ENCODE data around the gene SF3B1. TPM values are rescaled to one million over a fixed set of nuclear protein-coding genes. Genes with fewer than 3 reads are reported as not detected.
"Not testable (repeated sequence)": the region's sequence is repeated elsewhere in the genome, so short reads cannot be mapped to it uniquely, and the experiment has no call there.

The SF3B1 gene
- total and polyA plus RNA-seq, 7 donors, result 89.2 to 162 (median 136) TPM

DNA sequence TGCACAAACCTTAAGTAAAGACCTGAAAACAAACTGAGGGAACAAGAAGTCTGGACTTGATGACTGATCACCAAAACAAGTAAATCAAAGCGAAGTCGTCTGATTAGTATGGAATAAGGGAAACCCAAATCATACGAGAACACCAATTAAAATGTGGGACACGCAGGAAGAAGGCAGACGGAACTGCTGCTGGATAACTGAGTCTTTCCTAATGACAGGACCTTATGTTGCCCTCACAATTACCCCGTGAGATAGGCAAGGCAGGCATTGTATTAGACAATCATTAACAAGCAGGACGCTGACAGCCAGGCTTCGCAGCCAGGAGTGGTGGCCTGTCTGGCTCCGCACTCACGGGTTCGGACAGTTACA lies 17.9 kb upstream of the SF3B1 start:
- ATAC-seq, result no peak
- TF ChIP-seq, protein P1, sequence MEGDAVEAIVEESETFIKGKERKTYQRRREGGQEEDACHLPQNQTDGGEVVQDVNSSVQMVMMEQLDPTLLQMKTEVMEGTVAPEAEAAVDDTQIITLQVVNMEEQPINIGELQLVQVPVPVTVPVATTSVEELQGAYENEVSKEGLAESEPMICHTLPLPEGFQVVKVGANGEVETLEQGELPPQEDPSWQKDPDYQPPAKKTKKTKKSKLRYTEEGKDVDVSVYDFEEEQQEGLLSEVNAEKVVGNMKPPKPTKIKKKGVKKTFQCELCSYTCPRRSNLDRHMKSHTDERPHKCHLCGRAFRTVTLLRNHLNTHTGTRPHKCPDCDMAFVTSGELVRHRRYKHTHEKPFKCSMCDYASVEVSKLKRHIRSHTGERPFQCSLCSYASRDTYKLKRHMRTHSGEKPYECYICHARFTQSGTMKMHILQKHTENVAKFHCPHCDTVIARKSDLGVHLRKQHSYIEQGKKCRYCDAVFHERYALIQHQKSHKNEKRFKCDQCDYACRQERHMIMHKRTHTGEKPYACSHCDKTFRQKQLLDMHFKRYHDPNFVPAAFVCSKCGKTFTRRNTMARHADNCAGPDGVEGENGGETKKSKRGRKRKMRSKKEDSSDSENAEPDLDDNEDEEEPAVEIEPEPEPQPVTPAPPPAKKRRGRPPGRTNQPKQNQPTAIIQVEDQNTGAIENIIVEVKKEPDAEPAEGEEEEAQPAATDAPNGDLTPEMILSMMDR (IDR thresholded peaks at IDR 0.05), result no peak
- Histone ChIP-seq H3K27me3 (ENCODE audit: insufficient read depth in 3 of 3, low read length in 2 of 3) (no peaks in the 10 kb centered on the region), H3K9me3 (no peaks in the 10 kb centered on the region), H3K4me3 (peak overlapping the region; percentile 78), H3K4me1 (peaks cover 14% of the 10 kb centered on the region), H3K27ac (peak overlapping the region; percentile 99), H3K36me3 (ENCODE audit: insufficient read depth in 1 of 2, low read depth in 1 of 2) (no peaks in the 10 kb centered on the region)
- intact Hi-C loops (cut with DNase I), result loop anchor here (1.0 to 2.0 kb wide), 2 partner anchors 17 to 18 kb away; partner anchors contain the start of gene SF3B1 (in 2 of the 2)
- no peak for DNase-seq
- 1 to 3% (median 2%) methylated on average over 11 of the region's 11 CpGs for WGBS, 3 donors

- H3K9me3 ChIP-seq; H3K27me3 ChIP-seq (ENCODE audit: insufficient read depth in 3 of 3, low read length in 2 of 3); H3K27ac ChIP-seq; H3K36me3 ChIP-seq (ENCODE audit: insufficient read depth in 1 of 2, low read depth in 1 of 2); H3K4me3 ChIP-seq; DNase-seq; intact Hi-C loops (cut with DNase I); ATAC-seq: not testable (repeated sequence)
- 79 to 84% (median 79%) methylated on average over 6 of the region's 6 CpGs for WGBS, 3 donors
- peaks cover 14% of the 10 kb centered on the region for H3K4me1 ChIP-seq
These were observed 16.1 kb upstream of the SF3B1 start for GRCh38 chr2:197450935-197451358.

DNA sequence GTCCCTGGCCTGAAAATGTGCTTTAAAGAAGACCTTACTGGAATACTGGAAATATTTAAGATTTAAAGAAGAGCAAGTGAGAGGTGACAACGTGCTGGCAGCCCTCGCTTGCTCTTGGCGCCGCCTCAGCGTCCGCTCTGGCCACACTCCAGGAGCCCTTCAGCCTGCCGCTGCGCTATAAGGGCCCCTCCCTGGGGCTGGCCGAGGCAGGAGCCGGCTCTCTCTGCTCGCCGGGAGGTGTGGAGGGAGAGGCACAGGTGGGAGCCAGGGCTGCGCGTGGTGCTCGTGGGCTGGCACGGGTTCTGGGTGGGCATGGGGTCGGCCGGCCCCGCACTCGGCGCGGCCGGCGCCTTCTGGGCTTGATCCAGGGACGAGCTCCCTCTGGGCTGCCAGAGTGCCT lies 15.6 kb upstream of the SF3B1 start:
- Histone ChIP-seq H3K4me3 (no peak overlapping the region), H3K27ac (no peak overlapping the region), H3K27me3 (ENCODE audit: insufficient read depth in 3 of 3, low read length in 2 of 3) (no peaks in the 10 kb centered on the region), H3K4me1 (peaks cover 14% of the 10 kb centered on the region), H3K9me3 (no peaks in the 10 kb centered on the region), H3K36me3 (ENCODE audit: insufficient read depth in 1 of 2, low read depth in 1 of 2) (no peaks in the 10 kb centered on the region)
- DNase-seq (no peak), ATAC-seq (no peak)
- 86 to 92% (median 90%) methylated on average over 22 to 25 of the region's 25 CpGs for whole genome bisulfite sequencing, 3 donors
- intact Hi-C loops (cut with DNase I), result no loop called here
- TF ChIP-seq, protein P1 (IDR thresholded peaks at IDR 0.05), result no peak

DNA sequence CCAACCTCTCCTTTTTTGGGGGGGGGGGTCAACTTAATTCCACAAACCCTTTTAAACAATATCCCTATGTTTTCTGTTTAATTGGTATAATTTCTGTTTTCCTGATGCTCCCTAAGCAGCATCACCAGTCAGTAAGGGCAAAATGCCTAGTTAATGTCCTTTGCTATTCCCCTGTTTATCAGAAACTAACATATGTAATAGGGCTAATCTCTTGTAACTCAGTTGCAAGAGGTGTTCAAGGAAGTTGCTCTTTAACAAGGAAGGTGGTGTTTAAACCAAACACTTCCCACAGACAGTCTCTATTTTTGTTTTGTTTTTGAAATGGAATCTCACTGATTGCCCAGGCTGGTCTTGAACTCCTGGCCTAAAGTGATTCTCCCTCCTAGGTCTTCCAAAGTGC lies 12.0 kb upstream of the SF3B1 start:
- no peak for DNase-seq
- no peaks in the 10 kb centered on the region for H3K36me3 ChIP-seq (ENCODE audit: insufficient read depth in 1 of 2, low read depth in 1 of 2)
- no peaks in the 10 kb centered on the region for H3K4me1 ChIP-seq
- no peak overlapping the region for H3K27ac ChIP-seq
- TF ChIP-seq, protein P1 (IDR thresholded peaks at IDR 0.05), result no peak
- ATAC-seq, result no peak
- H3K27me3 ChIP-seq (ENCODE audit: insufficient read depth in 3 of 3, low read length in 2 of 3), result no peaks in the 10 kb centered on the region
- H3K4me3 ChIP-seq, result no peak overlapping the region
- intact Hi-C loops (cut with DNase I), result no loop called here
- no peaks in the 10 kb centered on the region for H3K9me3 ChIP-seq

GRCh38 chr2:197445746-197446145 lies 10.9 kb upstream of the SF3B1 start:
- H3K36me3 ChIP-seq (ENCODE audit: insufficient read depth in 1 of 2, low read depth in 1 of 2), result no peaks in the 10 kb centered on the region
- intact Hi-C loops (cut with DNase I), result no loop called here

More at GRCh38 chr2:197445746-197446145, 10.9 kb upstream of the SF3B1 start:
- H3K9me3 ChIP-seq, result no peaks in the 10 kb centered on the region
- TF ChIP-seq, protein P1 (IDR thresholded peaks at IDR 0.05), result no peak
- no peaks in the 10 kb centered on the region for H3K27me3 ChIP-seq (ENCODE audit: insufficient read depth in 3 of 3, low read length in 2 of 3)
- WGBS, 3 donors, result 56 to 75% (median 68%) methylated on average over 1 of the region's 1 CpG
- no peaks in the 10 kb centered on the region for H3K4me1 ChIP-seq
- H3K4me3 ChIP-seq, result no peak overlapping the region
- DNase-seq (no peak), ATAC-seq (no peak)
- no peak overlapping the region for H3K27ac ChIP-seq
